Measurements from ENCODE around the gene TOP2A.

TOP2A gene

GRCh38 chr17:40356990-40357881 is 60.5 kb downstream of the TOP2A start:
- no peak for DNase-seq

- no peak for DNase-seq
These were observed 61.6 kb downstream of the TOP2A start for GRCh38 chr17:40355804-40356758.

- DNase-seq = peak; percentile 21
These were observed 62.4 kb downstream of the TOP2A start for GRCh38 chr17:40355123-40355803.

- DNase-seq = no peak
These were observed 63.2 kb downstream of the TOP2A start for GRCh38 chr17:40354221-40355122.

GRCh38 chr17:40352779-40353394 is 64.8 kb downstream of the TOP2A start:
- no peak for DNase-seq

GRCh38 chr17:40352237-40352778 is 65.4 kb downstream of the TOP2A start:
- no peak for DNase-seq

GRCh38 chr17:40351359-40352236 is 66.1 kb downstream of the TOP2A start:
- peak; percentile 57 for DNase-seq

- peak; percentile 91 for DNase-seq
These were observed 66.9 kb downstream of the TOP2A start for GRCh38 chr17:40350689-40351358.

GRCh38 chr17:40349895-40350688 is 67.6 kb downstream of the TOP2A start:
- DNase-seq = peak; percentile 94

- no peak for DNase-seq
These were observed 68.2 kb downstream of the TOP2A start for GRCh38 chr17:40349477-40349894.

GRCh38 chr17:40348562-40349476 is 68.9 kb downstream of the TOP2A start:
- DNase-seq = no peak

GRCh38 chr17:40348136-40348504 is 69.6 kb downstream of the TOP2A start:
- no peak for DNase-seq

- no peak for DNase-seq
These were observed 70.2 kb downstream of the TOP2A start for GRCh38 chr17:40347319-40348135.

- DNase-seq = no peak
These were observed 70.9 kb downstream of the TOP2A start for GRCh38 chr17:40346765-40347158.

- no peak for DNase-seq
These were observed 71.5 kb downstream of the TOP2A start for GRCh38 chr17:40345994-40346764.
